B cell (primary cell): ENCODE measurements around the gene LAMC2. TPM values are rescaled to one million over a fixed set of nuclear protein-coding genes. Genes with fewer than 3 reads are reported as not detected.

ENCODE experiments used
- ATAC-seq: fragments of 200-7000 bp; cut with Tn5 transposase; one replicate; pipeline ENCODE4 v1.10.0; 2021; ENCODE audit warnings: low read depth, mild to moderate bottlenecking, moderate number of reproducible peaks, moderate library complexity
- CTCF ChIA-PET: fragments of 350-600 bp; sonication (Branson Sonifier 250); formaldehyde crosslinking; loops from one replicate; lab custom pipeline; 2021; ENCODE audit warnings: antibody characterized with exemption, inconsistent platforms; lab: Charles Lee
- POLR2A ChIA-PET: fragments of 350-600 bp; sonication (Branson Sonifier 250); formaldehyde crosslinking; loops from one replicate; lab custom pipeline; 2021; ENCODE audit warnings: antibody characterized with exemption; lab: Charles Lee
- DNase-seq: peaks from one replicate; pipeline ENCODE4 v3.0.0; 2013
- H2AFZ ChIP-seq: 2 replicates; pipeline ENCODE4 v1.6.1; 2012; ENCODE audit warnings: mild to moderate bottlenecking, low read depth, low read length; ENCODE audit not compliant: insufficient read depth, poor library complexity, severe bottlenecking
- H3K27ac ChIP-seq, 2 donors: 1 replicate in 1 of 2; 2 replicates in 1 of 2; pipeline ENCODE4 v1.5.1; 2012 to 2013; ENCODE audit warnings: low read length in 2 of 2, mild to moderate bottlenecking in 2 of 2, moderate library complexity in 1 of 2
- H3K27me3 ChIP-seq, 4 experiments: fragments of 200-600 bp in 1 of 4; sonication (generic) in 1 of 4; replicated peaks in 1 of 4; 1 replicate in 2 of 4; 2 replicates in 2 of 4; pipeline versions ENCODE4 v1.6.1 to v1.7.0; 2013 to 2016; ENCODE audit warnings: low read length in 3 of 4, mild to moderate bottlenecking in 2 of 4, mixed read lengths in 1 of 4, moderate library complexity in 1 of 4; ENCODE audit not compliant: insufficient read depth in 4 of 4, control insufficient read depth in 3 of 4; ENCODE audit errors: control extremely low read depth in 1 of 4
- H3K36me3 ChIP-seq, 2 experiments: replicated peaks in 1 of 2; 1 replicate in 1 of 2; 2 replicates in 1 of 2; pipeline versions ENCODE4 v1.6.1 to v1.7.1; 2013; ENCODE audit warnings: low read length in 1 of 2; ENCODE audit not compliant: insufficient read depth in 2 of 2, control insufficient read depth in 1 of 2; ENCODE audit errors: control extremely low read depth in 1 of 2, extremely low read depth in 1 of 2
- H3K4me1 ChIP-seq, 2 donors: fragments of 200-600 bp in 1 of 2; sonication (generic) in 1 of 2; 1 replicate in 1 of 2; 2 replicates in 1 of 2; pipeline versions ENCODE4 v1.5.1 to v1.6.1; 2013 to 2017; ENCODE audit warnings: low read length in 2 of 2; ENCODE audit not compliant: control insufficient read depth in 2 of 2, insufficient read depth in 2 of 2
- H3K4me2 ChIP-seq: replicated peaks from 2 replicates; pipeline ENCODE3; 2012; ENCODE audit warnings: mild to moderate bottlenecking, low read depth, low read length; ENCODE audit not compliant: poor library complexity, severe bottlenecking
- H3K4me3 ChIP-seq, 5 experiments: fragments of 200-600 bp in 1 of 5; sonication (generic) in 1 of 5; 1 replicate in 3 of 5; 2 replicates in 2 of 5; pipeline versions ENCODE4 v1.5.1 to v1.7.0; 2011 to 2016; ENCODE audit warnings: low read length in 4 of 5, mild to moderate bottlenecking in 4 of 5, low read depth in 2 of 5, control low read depth in 1 of 5, moderate library complexity in 1 of 5; ENCODE audit not compliant: insufficient read depth in 1 of 5; ENCODE audit errors: control extremely low read depth in 1 of 5, extremely low read depth in 1 of 5
- H3K79me2 ChIP-seq: fragments of 200-600 bp; sonication (generic); one replicate; pipeline ENCODE4 v1.6.0; 2016; ENCODE audit warnings: low read length; ENCODE audit not compliant: control insufficient read depth, insufficient read depth
- H3K9ac ChIP-seq: fragments of 200-600 bp; sonication (generic); 2 replicates; pipeline ENCODE4 v1.6.1; 2017; ENCODE audit warnings: mild to moderate bottlenecking, low read length, moderate library complexity
- H3K9me3 ChIP-seq, 3 donors: one replicate each; pipeline versions ENCODE4 v1.6.1 to v1.7.1; 2013; ENCODE audit warnings: low read length in 2 of 3; ENCODE audit not compliant: control insufficient read depth in 2 of 3, insufficient read depth in 1 of 3; ENCODE audit errors: control extremely low read depth in 1 of 3
- H4K20me1 ChIP-seq: 2 replicates; pipeline ENCODE4 v1.6.0; 2012; ENCODE audit warnings: mild to moderate bottlenecking, low read length; ENCODE audit not compliant: insufficient read depth, control insufficient read depth, poor library complexity, severe bottlenecking
- H3K27ac Mint-ChIP-seq: one replicate; pipeline ENCODE4 v1.8.0; 2021; ENCODE audit warnings: mixed read lengths
- H3K27me3 Mint-ChIP-seq: one replicate; pipeline ENCODE4 v1.8.0; 2021; ENCODE audit warnings: mixed read lengths
- H3K4me1 Mint-ChIP-seq: one replicate; pipeline ENCODE4 v1.8.0; 2021; ENCODE audit warnings: mixed read lengths
- H3K4me3 Mint-ChIP-seq: one replicate; pipeline ENCODE4 v1.8.0; 2021; ENCODE audit warnings: mixed read lengths
- H3K9me3 Mint-ChIP-seq: one replicate; pipeline ENCODE4 v1.8.0; 2022; ENCODE audit warnings: mixed read lengths; ENCODE audit not compliant: insufficient read depth
- EZH2 ChIP-seq: IDR thresholded peaks from 2 replicates; pipeline ENCODE4 v1.6.1; 2012; ENCODE audit warnings: borderline replicate concordance, low read depth, mild to moderate bottlenecking, moderate library complexity, low read length; ENCODE audit not compliant: insufficient read depth, poor library complexity, severe bottlenecking
- WGBS: methylation state at CpG from one replicate; pipeline ENCODE4 v1.1.5; 2013; ENCODE audit warnings: missing lambda C conversion rate; ENCODE audit not compliant: insufficient coverage; 5-methylcytosine and 5-hydroxymethylcytosine counted together
- intact Hi-C: fragments of 100-400 bp; cut with micrococcal nuclease; formaldehyde crosslinking; loops from one replicate; pipeline ENCODE4 v1.10.0; 2022
- polyA minus RNA-seq: library from RNA; depleted of rRNA, polyadenylated mRNA; stranded (reverse); fragments of >200 nt; gene quantifications from 2 replicates; pipeline ENCODE4 v1.2.3, GENCODE V29; 2012
- polyA plus RNA-seq: library from polyadenylated mRNA; depleted of rRNA; stranded (reverse); fragments of >200 nt; gene quantifications from 2 replicates; pipeline ENCODE4 v1.2.3, GENCODE V29; 2012
- total RNA-seq, 2 donors: library from RNA; stranded (reverse); fragments of 120-200 nt in 1 of 2; gene quantifications; 1 replicate in 1 of 2; 2 replicates in 1 of 2; pipeline versions ENCODE4 v1.2.3 to v1.2.4, GENCODE V29; 2013 to 2022
- TF ChIP-seq, protein P1 (sequence below): fragments of 200-600 bp; IDR thresholded peaks from one replicate; pipeline ENCODE4 v1.8.0; 2022; ENCODE audit warnings: antibody characterized with exemption, mild to moderate bottlenecking

The LAMC2 gene
- 0.10 TPM in 1 of 2 replicates, not detected in the other for total RNA-seq
- 0.02 TPM for total RNA-seq (2013)
- not detected in 2 replicates for polyA plus RNA-seq
- not detected in 2 replicates for polyA minus RNA-seq

DNA sequence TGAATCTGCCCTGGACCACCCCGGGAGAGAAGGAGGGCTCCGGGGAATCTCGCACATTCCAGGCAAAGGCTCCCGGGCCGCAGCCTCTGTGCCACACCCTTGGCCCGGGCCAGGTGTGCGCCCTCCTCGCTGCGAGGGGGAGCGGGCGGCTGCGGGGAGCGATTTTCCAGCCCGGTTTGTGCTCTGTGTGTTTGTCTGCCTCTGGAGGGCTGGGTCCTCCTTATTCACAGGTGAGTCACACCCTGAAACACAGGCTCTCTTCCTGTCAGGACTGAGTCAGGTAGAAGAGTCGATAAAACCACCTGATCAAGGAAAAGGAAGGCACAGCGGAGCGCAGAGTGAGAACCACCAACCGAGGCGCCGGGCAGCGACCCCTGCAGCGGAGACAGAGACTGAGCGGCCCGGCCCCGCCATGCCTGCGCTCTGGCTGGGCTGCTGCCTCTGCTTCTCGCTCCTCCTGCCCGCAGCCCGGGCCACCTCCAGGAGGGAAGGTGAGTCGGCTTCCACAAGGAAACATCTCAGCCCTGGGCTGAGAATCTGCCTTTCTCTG is at the start of gene LAMC2:
TSS of gene LAMC2 (plus strand) at position 324 of the 550 bp plus-strand sequence. CDS start at position 413, 89 bp downstream.
- H3K79me2 ChIP-seq: no peaks in the 10 kb centered on the region
- no peaks in the 10 kb centered on the region for H4K20me1 ChIP-seq
- H3K4me1 ChIP-seq: peaks cover 4 to 9% of the 10 kb centered on the region in 2 donors
- no peak within 1 kb of the TSS for H3K4me3 Mint-ChIP-seq
- WGBS: 20% methylated on average over 28 of the region's 30 CpGs
- H2AFZ ChIP-seq: peak within 1 kb of the TSS; percentile 38
- peaks cover 0 to 17% (median 13%) of the 10 kb centered on the region in 4 experiments for H3K27me3 ChIP-seq
- no peaks in the 10 kb centered on the region for H3K9me3 ChIP-seq
- ATAC-seq (no peak), DNase-seq (no peak)
- H3K27ac Mint-ChIP-seq: no peak within 1 kb of the TSS
- no peaks in the 10 kb centered on the region for H3K36me3 ChIP-seq
- no peak within 1 kb of the TSS for H3K4me3 ChIP-seq
- H3K27ac ChIP-seq: no peak within 1 kb of the TSS
- H3K4me1 Mint-ChIP-seq: peaks cover 2% of the 10 kb centered on the region
- no peak within 1 kb of the TSS for H3K9ac ChIP-seq
- no peaks in the 10 kb centered on the region for H3K9me3 Mint-ChIP-seq
- ChIA-PET CTCF (no interaction called here), POLR2A (no interaction called here)
- no peak for TF ChIP-seq EZH2
- TF ChIP-seq, protein P1, sequence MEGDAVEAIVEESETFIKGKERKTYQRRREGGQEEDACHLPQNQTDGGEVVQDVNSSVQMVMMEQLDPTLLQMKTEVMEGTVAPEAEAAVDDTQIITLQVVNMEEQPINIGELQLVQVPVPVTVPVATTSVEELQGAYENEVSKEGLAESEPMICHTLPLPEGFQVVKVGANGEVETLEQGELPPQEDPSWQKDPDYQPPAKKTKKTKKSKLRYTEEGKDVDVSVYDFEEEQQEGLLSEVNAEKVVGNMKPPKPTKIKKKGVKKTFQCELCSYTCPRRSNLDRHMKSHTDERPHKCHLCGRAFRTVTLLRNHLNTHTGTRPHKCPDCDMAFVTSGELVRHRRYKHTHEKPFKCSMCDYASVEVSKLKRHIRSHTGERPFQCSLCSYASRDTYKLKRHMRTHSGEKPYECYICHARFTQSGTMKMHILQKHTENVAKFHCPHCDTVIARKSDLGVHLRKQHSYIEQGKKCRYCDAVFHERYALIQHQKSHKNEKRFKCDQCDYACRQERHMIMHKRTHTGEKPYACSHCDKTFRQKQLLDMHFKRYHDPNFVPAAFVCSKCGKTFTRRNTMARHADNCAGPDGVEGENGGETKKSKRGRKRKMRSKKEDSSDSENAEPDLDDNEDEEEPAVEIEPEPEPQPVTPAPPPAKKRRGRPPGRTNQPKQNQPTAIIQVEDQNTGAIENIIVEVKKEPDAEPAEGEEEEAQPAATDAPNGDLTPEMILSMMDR: no peak
- intact Hi-C loops: no loop called here
- H3K27me3 Mint-ChIP-seq: peaks cover 38% of the 10 kb centered on the region
- H3K4me2 ChIP-seq: peak within 1 kb of the TSS; percentile 47

DNA sequence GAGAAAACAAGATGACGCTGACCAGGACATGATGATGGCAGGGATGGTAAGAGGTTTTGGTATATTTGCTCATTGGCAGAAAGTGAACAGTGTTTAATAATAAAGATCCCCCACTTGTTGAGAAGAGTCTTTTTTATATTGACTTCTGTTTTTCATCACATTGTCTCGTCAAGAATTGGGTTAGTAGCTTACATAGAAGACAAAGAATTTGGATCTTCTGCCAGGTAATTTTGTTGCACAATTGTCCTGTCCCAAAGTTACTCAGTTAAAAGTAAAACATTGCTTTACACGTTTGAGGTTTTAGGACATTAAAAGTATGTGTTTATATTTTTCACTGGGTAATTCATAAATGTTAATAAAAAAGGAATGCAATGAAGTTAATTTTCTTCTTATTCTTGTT is 48.3 kb upstream of the LAMC2 start:
- no peak for DNase-seq
- ChIA-PET CTCF (no interaction called here), POLR2A (no interaction called here)
- Histone ChIP-seq H3K36me3 (peaks cover 0 to 42% of the 10 kb centered on the region in 2 experiments), H3K9ac (no peak overlapping the region), H3K9me3 (no peaks in the 10 kb centered on the region), H3K4me2 (no peak overlapping the region), H3K27ac (no peak overlapping the region), H3K4me1 (no peaks in the 10 kb centered on the region), H2AFZ (no peak overlapping the region), H4K20me1 (no peaks in the 10 kb centered on the region), H3K79me2 (no peaks in the 10 kb centered on the region), H3K4me3 (no peak overlapping the region), H3K27me3 (no peaks in the 10 kb centered on the region)
- peaks cover 3% of the 10 kb centered on the region for H3K4me1 Mint-ChIP-seq
- no peaks in the 10 kb centered on the region for H3K9me3 Mint-ChIP-seq
- no peak overlapping the region for H3K4me3 Mint-ChIP-seq
- no peak overlapping the region for H3K27ac Mint-ChIP-seq
- WGBS: no CpG with 5 or more reads among the region's 3 CpGs
- no peak for TF ChIP-seq EZH2
- TF ChIP-seq, protein P1: no peak
- intact Hi-C loops: no loop called here
- H3K27me3 Mint-ChIP-seq: no peaks in the 10 kb centered on the region
- ATAC-seq: no peak
